ENCODE measurements around the gene IQSEC1.

GRCh38 chr3:12868039-12869034 lies 204.9 kb downstream of the IQSEC1 start:
- TF ChIP-seq CTCF (IDR thresholded peaks at IDR 0.05; ENCODE audit: insufficient read depth, low read length, poor library complexity, severe bottlenecking): peak; percentile 68
- TF ChIP-seq EZH2phosphoT487 (conservative IDR thresholded peaks at IDR 0.05; ENCODE audit: low read length): no peak
